Activated gamma-delta T cell treated with anti-CD3 and anti-CD28 coated beads, Interleukin-2, amount 50 U/mL, for 16 hours (primary cell): ENCODE results near the gene ABITRAM.
"Not testable (repeated sequence)": the region's sequence is repeated elsewhere in the genome, so short reads cannot be mapped to it uniquely, and the experiment has no call there.

Experiments used
- DNase-seq: peaks from one replicate; pipeline ENCODE4 v3.0.0-alpha.2; 2020; ENCODE audit warnings: low read depth

Gene ABITRAM

GRCh38 chr9:108928386-108928785, 5.8 kb upstream of the ABITRAM start:
- DNase-seq = no peak

GRCh38 chr9:108933231-108933717, 926 bp upstream of the ABITRAM start:
- no peak for DNase-seq

GRCh38 chr9:108933718-108934322, 380 bp upstream of the ABITRAM start, which contains the start of gene ELP1:
Gene ELP1, minus strand, starts transcription at chr9:108934124. Its CDS starts 2,978 bp downstream, at chr9:108931146.
- peak; percentile 80 for DNase-seq

GRCh38 chr9:108937561-108938305, 3.5 kb downstream of the ABITRAM start:
- no peak for DNase-seq

- no peak for DNase-seq
Observed at GRCh38 chr9:108939975-108940374, 5.8 kb downstream of the ABITRAM start.

GRCh38 chr9:108950168-108950567, 16.0 kb downstream of the ABITRAM start:
- DNase-seq = no peak

- DNase-seq = no peak
Observed at GRCh38 chr9:108951578-108951977, 17.4 kb downstream of the ABITRAM start.

GRCh38 chr9:108953983-108954574, 19.9 kb downstream of the ABITRAM start:
- no peak for DNase-seq

- no peak for DNase-seq
Observed at GRCh38 chr9:108956022-108956630, 21.9 kb downstream of the ABITRAM start.

GRCh38 chr9:108956631-108957026, 22.4 kb downstream of the ABITRAM start:
- no peak for DNase-seq

GRCh38 chr9:108960331-108960730, 26.1 kb downstream of the ABITRAM start:
- no peak for DNase-seq

- no peak for DNase-seq
Observed at GRCh38 chr9:108961151-108961550, 27.0 kb downstream of the ABITRAM start.

- DNase-seq = no peak
Observed at GRCh38 chr9:108963459-108964143, 29.4 kb downstream of the ABITRAM start.

- DNase-seq = no peak
Observed at GRCh38 chr9:108967916-108968315, 33.7 kb downstream of the ABITRAM start.

GRCh38 chr9:108971392-108971791, 37.2 kb downstream of the ABITRAM start:
- not testable (repeated sequence) for DNase-seq

- no peak for DNase-seq
Observed at GRCh38 chr9:108972186-108972585, 38.0 kb downstream of the ABITRAM start.

- no peak for DNase-seq
Observed at GRCh38 chr9:108972626-108973209, 38.5 kb downstream of the ABITRAM start.

- DNase-seq = no peak
Observed at GRCh38 chr9:108973895-108974294, 39.7 kb downstream of the ABITRAM start.

GRCh38 chr9:108978205-108978604, 44.0 kb downstream of the ABITRAM start:
- DNase-seq = no peak

GRCh38 chr9:108980893-108981292, 46.7 kb downstream of the ABITRAM start:
- DNase-seq = no peak

GRCh38 chr9:108983885-108984284, 49.7 kb downstream of the ABITRAM start:
- DNase-seq = no peak
